Measurements from ENCODE around the gene NRSN1. TPM values are rescaled to one million over a fixed set of nuclear protein-coding genes. Genes with fewer than 3 reads are reported as not detected.
"Not testable (repeated sequence)": the region's sequence is repeated elsewhere in the genome, so short reads cannot be mapped to it uniquely, and the experiment has no call there.

NRSN1 gene
- total RNA-seq, 1 donor from 2014 or later: not detected

DNA sequence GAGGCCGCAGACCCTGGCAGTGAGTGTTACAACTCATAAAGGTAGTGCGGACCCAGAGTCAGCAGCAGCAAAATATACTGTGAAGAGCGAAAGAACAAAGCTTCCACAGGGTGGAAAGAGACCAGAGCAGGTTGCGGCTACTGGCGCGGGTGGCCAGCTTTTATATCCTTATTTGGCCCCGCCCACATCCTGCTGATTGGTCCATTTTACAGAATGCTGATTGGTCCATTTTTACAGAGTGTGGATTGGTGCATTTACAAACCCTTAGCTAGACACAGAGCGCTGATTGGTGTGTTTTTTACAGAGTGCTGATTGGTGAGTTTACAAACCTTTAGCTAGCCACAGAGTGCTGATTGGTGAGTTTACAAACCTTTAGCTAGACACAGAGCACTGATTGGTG lies 16.7 kb downstream of the NRSN1 start:
- ATAC-seq: not testable (repeated sequence)

DNA sequence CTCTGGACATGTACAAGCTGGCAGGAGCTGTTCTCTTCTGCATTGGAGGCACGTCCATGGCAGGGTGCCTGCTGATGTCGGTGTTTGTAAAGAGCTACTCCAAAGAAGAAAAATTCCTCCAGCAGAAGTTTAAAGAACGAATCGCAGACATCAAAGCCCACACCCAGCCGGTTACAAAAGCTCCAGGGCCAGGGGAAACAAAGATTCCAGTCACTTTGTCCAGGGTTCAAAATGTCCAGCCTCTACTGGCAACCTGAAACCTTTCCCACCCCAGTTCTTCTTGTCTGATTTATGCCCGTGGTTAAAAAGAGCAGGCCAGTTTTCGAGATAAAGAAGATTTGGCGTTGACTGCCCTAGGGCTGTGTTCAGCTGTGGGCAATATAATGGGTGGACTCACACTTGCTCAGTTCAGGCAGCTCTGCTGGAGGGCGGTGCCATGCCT lies 19.7 kb downstream of the NRSN1 start:
- ATAC-seq: no peak

DNA sequence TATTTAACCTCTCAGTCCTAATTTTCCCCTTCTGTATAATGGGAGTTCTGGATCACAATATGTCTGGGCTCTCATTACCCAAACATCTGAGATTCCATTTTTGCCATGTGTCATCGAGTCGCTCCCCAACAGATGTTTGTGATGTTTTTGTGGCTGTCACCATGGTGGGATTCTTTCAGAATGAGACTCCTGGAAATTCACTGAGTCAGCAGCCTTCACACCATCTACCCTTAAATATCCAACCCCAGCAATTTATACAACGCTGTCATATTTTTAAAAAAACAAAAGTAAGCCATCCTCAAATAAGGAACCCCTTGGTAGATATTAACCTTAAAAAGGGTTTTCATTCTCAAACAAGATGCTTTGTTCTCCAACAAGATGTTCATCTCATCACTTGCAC lies 20.9 kb downstream of the NRSN1 start:
- ATAC-seq: no peak

DNA sequence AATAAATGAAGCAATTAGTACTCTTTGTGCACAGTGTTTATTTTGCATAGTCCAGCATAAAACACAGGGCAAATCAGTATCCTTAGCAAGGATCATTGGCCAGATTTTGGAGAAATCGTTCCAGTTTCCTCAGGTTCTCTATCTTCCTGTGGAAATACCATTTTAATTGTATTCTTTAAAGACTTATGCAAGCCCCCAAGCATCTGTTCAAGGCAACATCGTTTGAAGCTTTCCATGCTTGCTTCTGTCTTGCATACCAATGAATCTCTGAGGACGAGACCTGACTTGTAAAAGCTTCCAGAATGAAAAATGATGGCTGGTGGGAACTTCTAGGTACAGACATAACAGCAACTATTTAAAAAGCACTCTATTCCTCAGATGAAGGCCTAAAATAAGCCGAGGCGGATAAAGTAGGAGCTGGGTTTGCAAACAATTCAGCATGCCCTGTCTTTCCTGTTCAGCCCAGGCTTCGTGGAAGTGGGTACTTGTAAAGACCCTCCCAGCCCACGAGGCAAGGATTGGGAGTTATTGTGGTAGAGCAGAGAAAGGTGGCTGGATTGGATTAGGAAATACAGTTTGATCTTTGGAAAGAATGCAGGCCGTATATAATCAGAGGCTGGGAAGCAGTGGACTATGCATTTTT lies 21.6 kb downstream of the NRSN1 start:
- ATAC-seq: no peak

DNA sequence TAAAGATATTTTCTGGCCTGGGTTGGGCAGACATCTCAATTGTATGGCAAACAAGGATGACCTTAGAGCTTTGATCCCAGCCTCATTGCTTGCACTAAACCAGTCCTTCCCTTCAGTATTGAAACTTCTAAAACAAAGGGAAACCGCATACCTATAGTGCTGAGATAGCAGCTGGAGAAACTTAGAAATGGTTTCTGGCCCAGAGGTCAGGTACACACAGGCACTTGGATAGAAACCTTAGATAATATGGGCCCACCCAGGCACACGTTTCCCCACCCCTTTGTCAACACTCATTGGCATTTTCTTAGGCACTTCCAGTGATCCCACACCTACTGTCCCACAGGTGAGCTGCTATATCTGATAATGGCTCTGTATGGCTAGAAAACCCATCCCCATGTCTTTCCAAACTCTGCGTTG lies 22.1 kb downstream of the NRSN1 start:
- no peak for ATAC-seq

DNA sequence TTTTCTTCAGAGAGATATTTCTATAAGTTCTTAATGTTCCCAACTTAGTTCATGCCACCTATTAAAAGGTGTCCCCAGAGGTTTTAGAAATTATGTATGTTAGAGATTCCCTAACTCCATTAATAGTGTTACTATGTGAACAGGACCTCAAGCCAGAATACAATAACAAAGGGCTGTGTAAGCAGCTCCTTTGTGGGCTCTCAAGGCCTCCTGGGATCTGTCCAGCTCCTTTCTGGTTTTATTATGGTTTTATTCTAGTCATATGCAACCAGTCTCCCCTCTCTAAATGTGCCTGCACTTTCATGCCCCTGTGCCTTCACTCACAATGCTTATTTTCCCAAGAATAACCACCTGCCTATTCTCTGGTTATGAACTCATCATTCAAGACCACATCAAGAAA lies 22.7 kb downstream of the NRSN1 start:
- ATAC-seq: no peak

DNA sequence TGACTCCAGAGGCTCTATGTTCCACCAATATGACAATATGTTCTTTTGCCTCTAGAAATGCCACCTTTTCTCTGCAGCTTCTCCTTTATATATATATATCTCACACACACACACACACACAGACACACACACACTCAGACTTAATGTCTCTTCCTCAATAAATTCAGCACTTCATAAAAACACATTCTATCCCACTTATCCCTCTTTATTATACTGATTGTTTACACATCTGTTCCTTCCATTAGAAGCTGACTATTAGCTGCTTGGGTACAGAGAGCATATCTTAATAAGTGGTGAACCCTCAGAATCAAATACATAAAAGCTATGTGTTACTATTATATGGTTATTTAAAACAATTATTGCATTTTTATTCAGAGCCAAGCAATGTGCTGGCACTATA lies 23.3 kb downstream of the NRSN1 start:
- no peak for ATAC-seq

DNA sequence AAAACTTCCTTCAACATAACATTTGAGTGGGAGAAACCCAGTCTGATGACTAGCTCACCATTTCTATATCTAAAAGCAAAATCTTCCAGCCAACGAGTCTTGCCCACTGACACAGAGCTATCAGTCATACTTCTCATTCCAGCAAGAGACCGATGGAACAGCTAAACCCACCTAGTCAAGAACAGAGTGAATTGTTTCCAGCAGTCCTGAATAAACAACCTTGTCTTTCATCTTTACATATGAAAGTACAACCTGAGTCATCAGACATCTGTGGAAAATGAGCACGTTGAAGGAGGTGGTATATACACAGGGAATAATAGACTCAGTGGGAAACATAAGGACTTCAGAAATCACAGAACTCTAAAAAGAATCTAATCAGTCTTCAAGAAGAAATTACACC lies 23.8 kb downstream of the NRSN1 start:
- ATAC-seq: no peak

DNA sequence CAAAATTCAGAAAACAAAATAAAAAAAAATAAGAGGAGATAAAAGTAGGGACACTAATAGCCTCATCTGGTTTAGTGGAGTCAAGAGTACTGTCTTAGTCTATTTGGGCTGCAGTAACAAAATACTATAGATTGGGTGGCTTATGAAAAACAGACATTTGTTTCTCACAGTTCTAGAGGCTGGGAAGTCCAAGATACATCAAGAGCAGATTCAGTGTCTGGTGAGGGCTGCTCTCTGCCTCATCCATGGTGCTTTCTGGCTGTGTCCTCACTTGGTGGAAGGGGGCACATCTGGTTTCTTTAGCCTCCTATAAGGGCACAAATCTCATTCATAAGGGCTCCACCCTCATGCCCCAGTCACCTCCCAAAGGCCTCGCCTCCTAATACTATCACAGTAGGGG lies 26.0 kb downstream of the NRSN1 start:
- no peak for ATAC-seq

DNA sequence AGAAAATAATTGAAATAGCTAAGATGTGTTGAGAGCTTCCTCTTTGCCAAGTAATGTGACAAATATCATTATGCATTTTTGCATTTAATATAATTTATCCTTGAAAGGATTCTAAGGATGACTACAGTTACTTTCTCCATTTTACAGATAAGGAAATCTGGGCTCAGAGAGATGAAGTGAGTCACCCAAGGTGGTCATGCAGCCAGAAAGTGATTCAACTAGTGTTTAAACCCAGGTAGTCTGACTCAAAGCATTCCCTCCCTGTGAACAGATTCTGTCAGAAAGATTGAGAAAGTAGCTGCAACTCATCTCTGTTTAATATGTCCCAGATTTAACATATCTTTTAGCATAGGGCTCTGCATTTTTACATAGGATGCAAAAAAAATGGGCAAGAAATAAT lies 28.1 kb downstream of the NRSN1 start:
- no peak for ATAC-seq

DNA sequence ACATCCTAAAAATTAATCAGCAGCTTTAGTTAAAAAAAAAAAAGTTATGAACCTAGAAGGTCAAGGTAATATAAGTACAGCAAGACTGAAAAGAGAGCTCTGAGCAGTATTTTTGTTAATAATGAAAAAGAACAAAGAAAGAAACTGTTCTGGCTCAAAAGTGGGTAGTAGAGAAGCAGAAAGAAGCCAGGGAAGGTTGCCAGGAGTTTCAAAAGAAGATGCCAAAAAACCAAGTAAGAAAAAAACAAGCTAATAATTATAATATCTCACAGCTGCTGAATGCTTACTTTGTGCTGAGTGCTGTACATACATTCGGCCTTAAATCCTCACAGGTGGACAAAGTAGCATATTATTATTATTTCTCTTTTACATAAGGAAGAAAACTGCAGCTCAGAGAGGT lies 31.9 kb downstream of the NRSN1 start:
- no peak for ATAC-seq

DNA sequence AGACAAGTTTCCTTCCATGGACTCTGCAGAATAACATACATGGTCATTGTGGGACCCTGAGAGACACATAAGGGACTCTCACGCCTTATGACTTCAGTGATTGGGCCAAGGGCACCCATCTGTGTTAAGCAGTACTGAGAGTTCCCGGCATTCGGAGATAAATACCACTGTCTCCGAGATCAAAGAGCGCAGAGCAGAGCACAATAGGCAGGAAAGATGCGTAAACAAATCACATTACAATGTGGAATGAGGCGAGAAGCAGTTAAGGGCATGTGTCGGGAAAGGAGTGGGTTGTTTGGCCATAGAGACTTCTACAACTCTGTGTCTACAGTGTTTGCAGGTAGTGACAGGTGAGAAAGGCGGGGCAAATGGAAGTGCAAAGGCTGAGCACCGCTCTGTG lies 57.6 kb downstream of the NRSN1 start:
- no peak for ATAC-seq

DNA sequence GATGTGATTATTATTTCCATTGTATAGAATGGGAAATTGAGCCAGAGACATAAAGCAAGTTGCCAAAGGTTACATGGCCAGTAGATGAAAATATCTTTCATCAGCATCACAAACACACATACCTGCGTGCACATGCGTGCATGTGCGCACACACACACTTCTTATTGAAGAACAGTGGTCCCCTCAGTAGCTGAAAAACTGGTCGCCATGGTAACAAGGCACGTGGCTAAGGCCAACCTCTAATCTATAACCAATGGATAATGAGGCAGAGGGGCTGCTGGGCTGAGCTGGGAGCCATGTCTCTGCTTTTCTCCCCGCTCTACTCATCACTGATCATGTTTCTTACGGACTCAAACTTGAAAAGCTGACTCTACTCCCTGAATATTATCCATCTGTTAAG lies 60.3 kb downstream of the NRSN1 start:
- ATAC-seq: no peak

DNA sequence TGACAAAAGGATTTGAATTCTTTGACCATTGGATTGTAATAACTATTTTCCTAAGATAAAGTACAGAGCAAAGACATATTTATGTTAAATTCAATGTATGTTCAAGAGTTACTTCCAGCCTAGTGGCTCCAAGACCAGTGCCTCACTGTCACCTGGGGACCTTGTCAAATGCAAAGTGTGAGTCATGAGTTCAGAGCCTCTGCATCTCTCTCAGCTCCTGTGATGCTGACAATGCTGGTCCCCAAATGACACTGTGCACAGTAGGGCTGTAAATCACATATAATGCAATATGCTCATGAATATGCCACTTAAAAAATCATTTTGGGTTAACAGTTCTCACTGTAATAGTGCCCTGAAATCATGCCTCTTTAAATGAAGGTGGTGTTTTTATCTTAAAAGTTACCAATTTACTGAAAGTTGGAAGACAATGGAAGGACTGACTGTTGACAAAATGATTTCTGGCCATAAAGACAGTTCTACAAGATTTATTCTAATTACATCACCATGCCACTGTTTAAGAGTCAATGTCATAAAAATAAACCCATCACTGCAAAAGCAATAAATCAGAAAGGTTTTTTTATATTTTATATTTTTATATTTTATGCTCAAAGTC lies 62.1 kb downstream of the NRSN1 start:
- ATAC-seq: no peak

DNA sequence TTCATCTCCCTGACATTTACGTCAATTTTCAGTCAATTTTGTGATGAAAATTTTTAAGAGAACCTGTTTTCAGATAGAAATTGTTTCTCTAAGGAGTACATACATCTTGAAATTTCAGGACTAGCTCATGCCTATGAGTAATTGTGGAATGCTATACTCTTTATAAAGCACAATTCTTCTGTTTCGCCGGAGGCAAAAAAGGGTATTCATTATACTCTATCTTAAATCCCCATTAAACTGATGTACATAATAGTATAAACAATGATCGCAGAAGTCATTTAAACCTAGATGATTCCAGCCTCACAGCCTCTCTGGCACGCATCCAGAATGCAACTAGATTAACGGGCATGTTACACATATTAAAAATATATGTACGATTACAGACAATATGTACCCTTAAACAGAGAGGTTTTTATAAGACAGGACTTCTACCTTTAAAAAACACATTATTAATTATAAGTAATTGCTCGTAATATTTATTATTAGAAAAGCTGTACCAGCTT lies 62.6 kb downstream of the NRSN1 start:
- no peak for ATAC-seq

DNA sequence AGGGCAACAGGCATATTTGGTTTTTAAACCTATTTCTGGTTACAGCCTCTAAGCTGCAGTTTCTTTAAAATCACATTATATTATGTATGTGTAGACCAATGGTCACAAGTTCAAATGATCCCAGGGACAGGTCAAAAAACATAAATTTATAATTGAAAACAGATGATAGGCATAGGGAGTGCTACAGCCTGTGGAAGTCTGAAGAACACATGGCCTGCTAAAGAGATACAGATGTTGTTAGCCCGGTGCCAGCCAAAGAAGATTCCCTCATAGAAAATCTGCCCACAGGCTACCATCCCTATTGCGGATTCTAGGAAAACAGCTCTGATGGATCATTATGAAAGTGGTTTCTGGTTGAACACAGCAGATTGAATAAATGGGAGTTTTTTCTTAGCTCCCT lies 65.3 kb downstream of the NRSN1 start:
- ATAC-seq: no peak

DNA sequence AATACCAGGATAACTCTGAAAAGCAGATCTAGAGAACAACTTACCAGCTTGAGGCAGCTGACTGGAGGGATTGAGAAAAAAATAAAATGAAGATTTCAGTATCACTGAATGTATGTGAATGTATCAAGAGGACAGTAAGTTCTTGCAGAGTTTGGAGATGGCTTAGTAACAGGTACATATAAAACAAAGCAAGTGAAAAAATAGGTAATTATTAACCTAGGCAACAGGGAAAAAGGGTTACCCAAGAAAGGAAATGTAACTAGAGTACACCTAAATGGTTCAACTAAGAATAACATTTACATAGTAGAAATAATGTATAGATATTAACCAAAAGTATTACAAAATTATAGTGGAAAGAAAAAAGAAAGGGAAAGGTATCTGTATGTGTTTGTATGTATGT lies 67.3 kb downstream of the NRSN1 start:
- ATAC-seq: no peak

DNA sequence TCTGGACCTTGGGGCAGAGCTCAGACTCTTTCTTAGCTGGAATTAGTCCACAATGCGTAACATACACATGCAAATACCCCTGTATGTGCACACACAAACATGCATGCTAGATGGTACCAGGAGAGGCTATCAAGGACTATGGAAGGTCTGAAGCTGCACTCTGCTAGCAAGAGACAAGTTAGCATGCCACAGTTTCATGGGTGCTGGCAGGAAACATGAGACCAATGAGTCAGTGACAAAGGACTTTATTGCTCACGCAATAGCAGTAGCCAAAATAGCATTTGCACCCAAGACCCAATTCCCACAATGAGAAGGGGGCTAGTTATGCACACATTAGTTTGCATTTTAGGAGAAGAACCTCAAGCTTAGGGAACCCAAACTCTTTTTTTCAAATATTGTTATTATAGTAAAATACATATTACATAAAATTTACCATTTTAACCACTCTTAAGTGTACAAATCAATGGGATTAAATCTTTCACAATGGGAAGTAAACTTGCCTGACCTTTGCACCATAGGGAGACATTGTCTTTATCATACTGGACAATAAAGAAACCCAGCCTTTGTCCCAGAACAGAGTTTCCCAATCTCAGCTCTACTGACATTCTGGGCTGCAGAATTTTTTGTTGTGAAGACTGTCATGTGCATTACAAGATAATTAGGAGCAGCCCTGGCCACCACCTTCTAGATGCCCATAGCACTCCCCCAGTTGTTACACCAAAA lies 69.1 kb downstream of the NRSN1 start:
- ATAC-seq: no peak

DNA sequence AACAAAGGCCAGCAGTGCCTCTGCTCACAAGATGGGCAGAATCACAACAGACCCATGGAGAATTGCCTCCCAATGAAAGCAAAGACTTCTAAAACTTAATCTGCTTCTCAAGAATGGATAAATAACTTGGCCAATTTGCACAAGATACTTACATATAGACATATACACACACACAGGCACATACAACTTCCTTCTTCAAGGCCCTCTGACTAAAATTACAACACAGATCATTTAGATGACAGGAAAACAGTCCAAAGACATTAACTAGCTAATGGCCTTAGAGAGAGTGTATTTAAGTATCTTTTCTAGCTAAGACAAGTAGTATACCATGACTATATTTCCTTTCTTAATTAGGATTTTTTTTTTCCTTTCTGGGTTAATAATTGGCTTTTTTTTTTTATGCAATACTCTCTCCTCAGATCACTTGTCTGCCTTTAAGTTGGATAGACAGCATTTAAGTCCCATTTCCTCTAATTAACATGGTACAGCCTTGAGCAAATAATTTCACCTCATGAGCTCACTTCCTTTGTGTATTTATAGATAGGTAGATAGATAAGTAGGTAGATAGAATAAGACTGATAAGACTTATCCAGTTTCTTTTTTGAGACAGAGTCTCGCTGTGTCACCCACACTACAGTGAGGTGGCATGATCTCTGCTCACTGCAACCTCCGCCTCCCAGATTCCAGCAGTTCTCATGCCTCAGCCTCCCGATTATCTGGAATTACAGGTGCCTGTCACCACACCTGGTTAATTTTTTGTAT lies 70.0 kb downstream of the NRSN1 start:
- no peak for ATAC-seq
